ENCODE measurements around the gene ANO1.

Gene ANO1

GRCh38 chr11:70066628-70067027, 11.5 kb upstream of the ANO1 start:
- ATAC-seq = no peak
- TF ChIP-seq PPARA (CRISPR knock-in tag; IDR thresholded peaks at IDR 0.05; ENCODE audit: borderline replicate concordance) = no peak
- TF ChIP-seq, protein P1, sequence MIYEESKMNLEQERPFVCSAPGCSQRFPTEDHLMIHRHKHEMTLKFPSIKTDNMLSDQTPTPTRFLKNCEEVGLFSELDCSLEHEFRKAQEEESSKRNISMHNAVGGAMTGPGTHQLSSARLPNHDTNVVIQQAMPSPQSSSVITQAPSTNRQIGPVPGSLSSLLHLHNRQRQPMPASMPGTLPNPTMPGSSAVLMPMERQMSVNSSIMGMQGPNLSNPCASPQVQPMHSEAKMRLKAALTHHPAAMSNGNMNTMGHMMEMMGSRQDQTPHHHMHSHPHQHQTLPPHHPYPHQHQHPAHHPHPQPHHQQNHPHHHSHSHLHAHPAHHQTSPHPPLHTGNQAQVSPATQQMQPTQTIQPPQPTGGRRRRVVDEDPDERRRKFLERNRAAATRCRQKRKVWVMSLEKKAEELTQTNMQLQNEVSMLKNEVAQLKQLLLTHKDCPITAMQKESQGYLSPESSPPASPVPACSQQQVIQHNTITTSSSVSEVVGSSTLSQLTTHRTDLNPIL (CRISPR knock-in tag; IDR thresholded peaks at IDR 0.05; ENCODE audit: low read depth) = no peak
- TF ChIP-seq, protein P2, sequence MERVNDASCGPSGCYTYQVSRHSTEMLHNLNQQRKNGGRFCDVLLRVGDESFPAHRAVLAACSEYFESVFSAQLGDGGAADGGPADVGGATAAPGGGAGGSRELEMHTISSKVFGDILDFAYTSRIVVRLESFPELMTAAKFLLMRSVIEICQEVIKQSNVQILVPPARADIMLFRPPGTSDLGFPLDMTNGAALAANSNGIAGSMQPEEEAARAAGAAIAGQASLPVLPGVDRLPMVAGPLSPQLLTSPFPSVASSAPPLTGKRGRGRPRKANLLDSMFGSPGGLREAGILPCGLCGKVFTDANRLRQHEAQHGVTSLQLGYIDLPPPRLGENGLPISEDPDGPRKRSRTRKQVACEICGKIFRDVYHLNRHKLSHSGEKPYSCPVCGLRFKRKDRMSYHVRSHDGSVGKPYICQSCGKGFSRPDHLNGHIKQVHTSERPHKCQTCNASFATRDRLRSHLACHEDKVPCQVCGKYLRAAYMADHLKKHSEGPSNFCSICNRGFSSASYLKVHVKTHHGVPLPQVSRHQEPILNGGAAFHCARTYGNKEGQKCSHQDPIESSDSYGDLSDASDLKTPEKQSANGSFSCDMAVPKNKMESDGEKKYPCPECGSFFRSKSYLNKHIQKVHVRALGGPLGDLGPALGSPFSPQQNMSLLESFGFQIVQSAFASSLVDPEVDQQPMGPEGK (CRISPR knock-in tag; IDR thresholded peaks at IDR 0.05; ENCODE audit: borderline replicate concordance) = no peak
- TF ChIP-seq GLIS3 (CRISPR knock-in tag; IDR thresholded peaks at IDR 0.05) = no peak
- no peak for TF ChIP-seq ZNF565 (CRISPR knock-in tag; conservative IDR thresholded peaks at IDR 0.05; ENCODE audit: low read depth)
- no peak for TF ChIP-seq CSDC2 (CRISPR knock-in tag; IDR thresholded peaks at IDR 0.05)
- TF ChIP-seq ZFP3 (CRISPR knock-in tag; IDR thresholded peaks at IDR 0.05) = no peak
- no peak for TF ChIP-seq ZFP30 (CRISPR knock-in tag; IDR thresholded peaks at IDR 0.05)
- no peak for TF ChIP-seq POU6F1 (CRISPR knock-in tag; IDR thresholded peaks at IDR 0.05; ENCODE audit: borderline replicate concordance, low read depth)
- TF ChIP-seq ISL1 (CRISPR knock-in tag; IDR thresholded peaks at IDR 0.05) = no peak
- TF ChIP-seq TCF4 (CRISPR knock-in tag; IDR thresholded peaks at IDR 0.05; ENCODE audit: borderline replicate concordance) = no peak
- TF ChIP-seq RARB (CRISPR knock-in tag; IDR thresholded peaks at IDR 0.05) = no peak
- TF ChIP-seq TSHZ2 (CRISPR knock-in tag; IDR thresholded peaks at IDR 0.05) = no peak
- TF ChIP-seq ARNTL (CRISPR knock-in tag; IDR thresholded peaks at IDR 0.05; ENCODE audit: borderline replicate concordance, low read depth) = no peak
- no peak for TF ChIP-seq TOX (CRISPR knock-in tag; IDR thresholded peaks at IDR 0.05; ENCODE audit: borderline replicate concordance)
- no peak for TF ChIP-seq ZNF70 (CRISPR knock-in tag; IDR thresholded peaks at IDR 0.05)
- TF ChIP-seq, protein P3, sequence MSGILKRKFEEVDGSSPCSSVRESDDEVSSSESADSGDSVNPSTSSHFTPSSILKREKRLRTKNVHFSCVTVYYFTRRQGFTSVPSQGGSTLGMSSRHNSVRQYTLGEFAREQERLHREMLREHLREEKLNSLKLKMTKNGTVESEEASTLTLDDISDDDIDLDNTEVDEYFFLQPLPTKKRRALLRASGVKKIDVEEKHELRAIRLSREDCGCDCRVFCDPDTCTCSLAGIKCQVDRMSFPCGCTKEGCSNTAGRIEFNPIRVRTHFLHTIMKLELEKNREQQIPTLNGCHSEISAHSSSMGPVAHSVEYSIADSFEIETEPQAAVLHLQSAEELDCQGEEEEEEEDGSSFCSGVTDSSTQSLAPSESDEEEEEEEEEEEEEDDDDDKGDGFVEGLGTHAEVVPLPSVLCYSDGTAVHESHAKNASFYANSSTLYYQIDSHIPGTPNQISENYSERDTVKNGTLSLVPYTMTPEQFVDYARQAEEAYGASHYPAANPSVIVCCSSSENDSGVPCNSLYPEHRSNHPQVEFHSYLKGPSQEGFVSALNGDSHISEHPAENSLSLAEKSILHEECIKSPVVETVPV (CRISPR knock-in tag; IDR thresholded peaks at IDR 0.05) = no peak

DNA sequence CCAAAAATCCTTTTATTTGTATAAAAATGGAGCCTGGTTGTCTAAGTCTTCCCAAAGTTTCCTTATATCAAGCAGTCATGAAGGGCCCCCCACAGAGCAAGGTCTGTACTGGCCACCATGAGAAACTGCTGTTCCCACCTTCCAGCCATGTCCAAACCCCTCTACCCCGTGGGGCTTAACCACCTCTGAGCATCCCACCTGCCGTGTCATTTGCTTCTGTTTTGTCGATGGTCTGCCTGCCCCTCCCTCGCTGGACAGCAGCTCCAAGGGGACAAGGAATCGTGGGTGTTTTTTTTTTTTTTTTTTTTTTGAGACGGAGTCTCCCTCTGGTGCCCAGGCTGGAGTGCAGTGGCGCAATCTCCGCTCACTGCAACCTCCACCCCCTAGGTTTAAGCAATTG, 11.1 kb upstream of the ANO1 start:
- no peak for TF ChIP-seq ZNF70 (CRISPR knock-in tag; IDR thresholded peaks at IDR 0.05)
- TF ChIP-seq, protein P2 (CRISPR knock-in tag; IDR thresholded peaks at IDR 0.05; ENCODE audit: borderline replicate concordance) = no peak
- no peak for TF ChIP-seq ARNTL (CRISPR knock-in tag; IDR thresholded peaks at IDR 0.05; ENCODE audit: borderline replicate concordance, low read depth)
- no peak for TF ChIP-seq TSHZ2 (CRISPR knock-in tag; IDR thresholded peaks at IDR 0.05)
- no peak for ATAC-seq

All from SK-N-SH treated with all-trans-retinoic acid at 6 μM for 48 hours (cell line).